CD4-positive, alpha-beta T cell treated with Interferon alpha-2 for 1 hour (primary cell): ENCODE results near the gene BMP6.
"Not testable (repeated sequence)": the region's sequence is repeated elsewhere in the genome, so short reads cannot be mapped to it uniquely, and the experiment has no call there.

Experiments
- DNase-seq, 2 donors: peaks; one replicate each; pipeline ENCODE4 v3.0.0-alpha.2; 2020 to 2022

The BMP6 gene

DNA sequence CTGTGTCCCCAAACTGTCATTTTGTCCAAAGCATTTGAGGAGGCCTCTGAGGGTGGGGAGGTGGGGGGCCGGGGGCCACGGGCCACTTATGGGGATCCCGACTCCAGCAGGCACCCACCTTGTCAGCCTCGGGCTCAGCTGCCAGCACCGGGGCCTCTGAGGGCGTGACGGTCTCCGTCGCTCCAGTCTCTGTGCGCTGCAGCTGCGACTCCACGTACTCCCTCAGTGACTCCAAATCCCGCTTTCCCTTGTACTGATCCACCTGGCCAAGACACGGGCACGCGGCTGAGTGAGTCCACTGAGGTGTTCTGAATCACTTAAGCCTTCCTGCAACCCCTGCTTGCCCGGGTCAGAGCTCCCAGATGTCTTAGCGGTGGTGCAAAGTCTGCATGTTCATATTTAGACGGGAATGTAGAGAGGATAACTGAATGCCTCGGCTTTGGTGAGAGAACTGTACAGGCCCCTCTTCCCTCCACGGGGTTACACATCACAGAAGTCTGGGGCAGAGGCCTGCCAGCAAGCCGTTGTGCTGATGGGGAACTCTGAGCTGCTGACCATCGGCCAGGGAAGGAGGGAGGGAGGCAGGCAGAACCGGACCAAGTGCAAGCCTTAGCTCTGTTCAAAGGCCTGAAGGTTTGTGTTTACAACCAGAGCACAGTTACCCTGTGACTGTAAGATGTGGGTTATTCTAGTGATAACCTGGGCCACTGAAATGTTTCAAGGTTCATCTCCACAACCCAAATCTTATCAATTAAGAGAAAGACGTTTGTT lies 162.9 kb downstream of the BMP6 start:
- no peak for DNase-seq

DNA sequence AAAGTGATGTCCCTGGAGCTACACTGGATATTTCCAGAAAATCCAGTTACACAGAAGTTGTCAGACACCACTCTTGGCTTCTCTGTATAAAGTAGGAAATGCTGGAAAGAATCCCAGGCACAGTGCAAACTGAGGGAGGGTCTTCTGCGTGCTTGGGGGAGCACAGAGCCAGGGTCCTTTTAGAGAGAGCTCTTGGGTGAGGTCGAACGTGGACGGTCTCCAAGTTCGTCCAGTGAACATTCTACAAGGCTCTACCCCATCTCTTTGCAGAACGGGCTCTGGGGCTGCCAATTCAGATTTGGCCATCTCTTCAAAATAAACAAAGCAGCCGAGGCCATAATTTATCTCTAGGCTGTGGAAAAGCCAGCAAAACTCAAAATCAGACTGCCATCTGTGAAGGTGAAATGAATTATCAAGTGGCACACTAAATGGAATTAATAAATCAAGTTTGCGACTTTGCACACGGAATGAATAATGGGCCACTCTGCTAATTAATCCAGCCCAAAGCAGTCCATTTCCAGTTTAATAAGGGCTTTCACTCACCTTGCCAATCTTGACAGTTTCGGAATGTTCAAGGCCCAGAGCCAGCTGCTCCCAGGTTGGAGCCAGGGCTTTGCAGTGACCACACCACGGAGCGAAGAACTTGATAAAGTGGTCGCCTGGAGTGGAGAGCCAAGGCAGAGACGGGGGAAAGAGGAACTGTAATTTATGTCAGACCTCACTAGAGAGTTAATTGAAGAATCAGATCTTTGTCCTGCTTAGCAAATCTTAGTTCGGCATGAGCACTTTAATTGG lies 165.4 kb downstream of the BMP6 start:
- DNase-seq: no peak

DNA sequence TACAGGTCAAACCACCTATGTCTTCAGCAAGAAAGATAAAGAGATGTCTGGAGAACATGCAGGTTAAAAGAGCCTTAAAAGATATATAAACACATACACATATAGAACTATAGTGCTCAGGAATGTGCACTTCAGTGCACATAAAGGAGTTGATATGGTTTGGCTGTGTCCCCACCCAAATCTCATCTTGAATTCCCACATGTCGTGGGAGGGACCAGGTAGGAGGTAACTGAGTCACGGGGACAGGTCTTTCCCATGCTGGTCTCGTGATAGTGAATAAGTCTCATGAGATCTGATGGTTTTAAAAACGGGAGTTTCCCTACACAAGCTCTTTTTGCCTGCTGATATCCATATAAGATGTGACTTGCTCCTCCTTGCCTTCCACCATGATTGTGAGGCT lies 166.5 kb downstream of the BMP6 start:
- DNase-seq: not testable (repeated sequence)

DNA sequence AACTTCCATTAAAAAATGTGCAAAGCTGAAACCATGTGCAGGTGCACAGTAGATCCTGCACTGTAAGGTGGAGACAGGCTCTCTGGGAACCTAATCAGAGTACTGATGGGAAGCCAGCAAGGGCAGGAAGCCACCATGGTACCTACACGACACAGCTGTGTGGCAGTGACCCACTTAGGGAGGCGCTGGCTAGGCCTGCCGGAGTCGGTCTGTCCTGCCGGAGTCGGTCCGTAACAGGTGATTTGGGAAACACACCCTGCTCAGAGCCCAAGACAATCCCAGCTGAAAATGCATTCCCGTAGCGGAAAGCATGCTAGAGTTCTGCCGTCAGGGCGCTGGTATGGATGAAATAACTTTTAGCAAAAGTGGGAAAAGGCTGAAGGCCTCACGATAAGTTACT lies 167.4 kb downstream of the BMP6 start:
- no peak for DNase-seq

DNA sequence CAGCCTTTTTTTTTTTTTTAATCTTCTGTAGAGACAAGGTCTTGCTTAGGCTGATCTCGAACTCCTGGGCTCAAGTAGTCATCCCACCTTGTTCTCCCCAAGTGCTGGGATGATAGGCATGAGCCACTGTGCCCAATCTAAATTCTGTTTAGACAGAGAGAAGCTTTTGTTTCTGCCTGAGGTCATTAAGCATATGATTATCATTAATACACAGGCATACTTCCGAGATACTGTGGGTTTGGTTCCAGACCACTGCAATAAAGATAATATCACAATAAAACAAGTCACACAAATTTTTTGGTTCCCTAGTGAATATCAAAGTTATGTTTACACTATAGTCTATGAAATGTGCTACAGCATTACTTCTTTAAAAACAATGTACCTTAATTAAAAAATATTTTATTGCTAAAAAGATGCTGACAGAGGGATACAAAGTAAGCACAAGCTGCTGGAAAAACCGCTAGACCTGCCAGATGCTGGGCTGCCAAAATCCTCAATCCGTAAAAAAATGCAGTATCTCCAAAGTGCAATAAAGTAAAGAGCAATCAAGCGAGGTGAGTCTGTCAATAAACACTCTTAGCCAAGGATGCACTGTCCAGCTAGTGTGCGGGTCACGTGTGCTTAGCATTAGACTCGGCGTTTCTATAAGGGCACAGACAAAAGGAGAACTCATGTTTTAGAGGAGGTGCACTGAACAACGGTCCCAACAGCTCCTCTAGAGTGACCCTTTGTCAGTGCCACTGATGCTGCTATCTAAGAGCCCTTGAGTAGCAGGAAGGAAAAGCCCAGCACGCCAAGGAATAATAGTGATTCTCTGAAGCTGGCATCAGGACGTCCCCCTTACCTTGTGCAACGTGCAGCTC lies 168.6 kb downstream of the BMP6 start:
- DNase-seq: no peak

DNA sequence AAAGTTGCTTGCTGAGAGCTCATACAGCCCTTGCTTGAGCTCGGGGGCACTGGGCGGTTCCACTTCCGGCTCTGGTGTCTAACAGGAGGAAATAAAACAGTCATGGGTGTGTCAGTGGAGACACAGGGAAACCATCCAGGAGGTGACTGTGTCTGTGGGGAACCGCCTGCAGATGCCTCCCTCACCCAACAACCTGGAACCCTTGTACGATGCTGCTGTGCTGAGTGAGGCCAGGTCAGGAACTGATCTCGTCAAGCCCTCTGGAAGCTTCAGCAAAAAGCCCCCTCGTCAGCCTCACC lies 169.2 kb downstream of the BMP6 start:
- DNase-seq: no peak

DNA sequence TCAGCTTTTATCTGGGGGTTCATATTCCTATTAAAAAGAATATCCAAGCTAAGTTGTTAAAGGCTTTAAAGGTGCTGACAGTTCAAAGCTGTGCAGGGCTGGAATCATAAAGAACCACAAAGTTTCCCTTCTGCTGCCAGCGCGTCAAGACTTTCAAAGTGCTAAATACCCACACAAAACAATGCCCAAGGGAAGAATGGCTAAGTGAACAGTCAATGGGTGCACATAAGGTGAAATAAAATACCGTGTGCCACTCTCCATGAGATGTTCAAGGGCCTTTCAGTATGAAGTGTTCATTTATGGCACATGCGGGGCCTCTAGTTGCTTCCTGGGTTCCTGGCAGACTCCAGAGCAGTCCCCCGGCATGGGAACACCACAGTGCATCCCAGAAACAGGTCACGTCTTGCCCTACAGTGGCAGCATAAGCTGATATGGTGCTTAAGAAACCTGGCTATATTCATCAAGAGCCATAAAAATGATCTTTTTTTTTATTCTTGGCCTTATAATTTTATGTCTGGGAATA lies 170.6 kb downstream of the BMP6 start:
- no peak for DNase-seq

DNA sequence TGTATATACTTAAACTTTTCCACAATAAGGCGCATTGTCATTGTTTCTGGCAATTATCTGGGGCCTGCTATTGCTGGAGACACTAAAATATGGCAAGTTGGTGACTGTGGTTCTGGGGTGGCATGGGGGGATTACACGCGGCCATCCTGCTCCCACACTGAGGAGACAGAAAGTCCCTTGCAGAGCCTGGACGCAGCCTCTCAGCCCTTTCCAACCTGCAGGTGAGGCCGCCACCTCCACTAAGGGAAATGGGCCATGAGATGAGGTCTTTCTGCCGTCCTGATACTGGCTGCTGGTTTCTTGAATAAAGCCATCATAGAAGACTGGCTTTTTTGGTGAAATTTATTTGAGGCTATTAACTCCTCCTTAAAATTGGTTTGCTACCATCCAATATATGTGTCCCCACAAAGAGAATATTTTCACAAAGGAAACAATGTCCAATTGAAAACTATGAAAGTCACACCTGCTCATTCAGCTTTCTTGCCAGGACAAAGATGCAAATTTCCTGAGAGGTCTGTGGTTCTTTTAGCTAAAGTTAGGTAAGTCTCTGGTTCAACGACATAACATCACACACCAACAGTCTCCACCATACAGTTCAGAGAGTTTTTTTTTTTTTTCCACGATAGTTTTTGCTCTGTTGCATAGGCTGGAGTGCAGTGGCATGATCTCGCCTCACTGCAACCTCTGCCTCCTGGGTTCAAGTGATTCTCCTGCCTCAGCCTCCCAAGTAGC lies 171.7 kb downstream of the BMP6 start:
- DNase-seq: no peak

DNA sequence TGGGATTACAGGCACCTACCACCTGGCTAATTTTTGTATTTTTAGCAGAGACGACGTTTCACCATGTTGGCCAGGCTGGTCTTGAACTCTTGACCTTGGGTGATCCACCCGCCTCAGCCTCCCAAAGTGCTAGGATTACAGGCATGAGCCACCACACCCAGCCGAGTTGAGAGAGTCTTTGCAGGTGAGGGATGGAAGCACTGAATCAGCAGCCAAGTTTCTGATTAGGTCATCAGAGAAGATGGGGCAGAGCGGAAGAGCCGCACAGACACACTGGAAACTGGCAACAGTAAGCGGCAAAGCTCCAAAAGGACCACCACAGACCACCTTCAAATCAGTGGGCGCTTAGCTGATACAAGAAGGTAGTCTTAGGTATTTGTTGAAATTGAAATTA lies 172.3 kb downstream of the BMP6 start:
- not testable (repeated sequence) for DNase-seq

DNA sequence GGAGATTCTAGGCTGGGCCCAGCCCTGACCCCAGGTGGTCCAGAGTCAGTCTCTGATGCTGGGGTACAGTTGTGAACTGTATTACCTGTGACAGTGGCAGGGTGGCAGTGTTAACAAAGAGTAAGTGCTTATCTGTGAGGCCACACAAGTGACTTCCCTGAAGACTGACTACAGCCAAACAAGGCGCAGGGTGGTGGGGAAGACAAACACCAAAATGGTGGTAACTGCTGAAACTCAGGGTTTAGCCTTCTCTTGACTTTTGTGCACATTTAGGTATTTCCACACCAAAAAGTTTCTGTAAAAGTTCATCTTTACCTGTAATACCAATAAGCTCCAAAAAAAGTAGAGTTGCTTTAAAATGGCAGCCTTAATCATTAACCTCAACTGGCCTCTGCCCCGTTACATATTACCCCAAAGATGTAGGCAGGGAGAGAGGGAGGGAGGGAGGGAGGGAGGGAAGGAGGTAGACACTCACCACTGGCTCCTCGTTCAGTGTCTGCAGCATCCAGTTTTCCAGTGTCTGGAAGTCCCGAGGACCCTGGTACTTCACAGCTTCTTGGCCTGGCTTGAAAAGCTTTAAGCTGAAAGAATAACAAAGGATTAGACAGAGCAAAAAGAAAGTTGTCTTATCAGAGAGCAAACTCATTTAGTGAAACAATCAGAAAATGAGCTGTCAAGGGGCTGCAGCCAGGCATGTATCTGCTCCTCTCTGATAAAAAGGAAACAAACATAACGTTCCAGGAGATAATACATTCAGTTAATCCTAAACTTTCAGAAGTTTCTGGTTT lies 173.4 kb downstream of the BMP6 start:
- peak in 1 of 2 donors; percentile 7 for DNase-seq

DNA sequence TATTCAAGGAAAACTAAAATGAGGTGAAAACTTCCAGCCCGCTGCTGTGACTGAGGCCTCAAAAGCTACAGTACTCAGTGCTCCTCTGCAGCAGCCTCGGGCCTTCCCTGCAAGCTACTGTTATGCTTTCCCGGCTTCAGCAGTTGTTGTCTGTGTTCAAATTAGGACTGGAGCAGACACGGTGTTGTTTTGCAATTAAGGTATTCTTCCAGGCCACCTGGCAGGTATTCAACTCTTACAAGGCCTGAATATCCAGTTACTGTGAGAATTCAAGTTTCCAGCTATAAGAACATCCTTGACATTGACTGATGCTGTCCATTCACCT lies 174.0 kb downstream of the BMP6 start:
- no peak for DNase-seq

DNA sequence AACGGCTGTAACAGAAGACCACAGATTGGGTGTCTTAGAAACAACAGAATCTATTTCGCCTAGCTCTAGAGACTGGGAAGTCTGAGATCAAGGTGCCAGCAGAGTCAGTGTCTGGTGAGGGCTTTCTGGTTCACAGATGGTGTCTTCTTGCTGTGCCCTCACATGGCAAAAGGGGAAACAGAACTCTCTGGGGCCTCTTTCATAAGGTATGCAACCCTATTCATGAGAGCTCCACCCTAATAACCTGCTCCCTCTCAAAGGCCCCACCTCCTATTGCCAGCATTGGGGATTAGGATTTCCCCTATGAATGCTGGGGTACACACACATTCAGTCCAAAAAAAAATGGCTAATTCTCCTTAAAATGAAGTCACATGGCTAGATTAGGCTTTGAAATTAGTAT lies 174.7 kb downstream of the BMP6 start:
- DNase-seq: no peak

DNA sequence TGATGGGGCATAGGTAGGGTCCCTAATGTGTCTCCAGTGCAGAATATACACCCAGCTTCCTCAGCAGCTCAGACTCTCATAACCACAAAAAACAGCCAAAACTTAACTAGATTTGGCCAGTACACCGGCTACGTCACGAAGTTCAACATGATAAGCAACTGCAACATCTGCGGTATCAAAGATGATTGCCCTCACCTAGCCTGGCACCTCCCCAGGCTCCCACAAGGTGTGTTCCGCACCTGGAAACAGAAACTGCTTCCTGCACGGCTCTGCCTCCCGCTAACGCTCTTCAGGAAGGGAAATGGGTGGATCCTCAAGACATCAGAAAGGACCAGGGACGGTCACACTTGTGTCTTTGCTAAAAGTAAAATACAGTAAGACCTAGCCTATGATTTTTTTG lies 175.2 kb downstream of the BMP6 start:
- no peak for DNase-seq

DNA sequence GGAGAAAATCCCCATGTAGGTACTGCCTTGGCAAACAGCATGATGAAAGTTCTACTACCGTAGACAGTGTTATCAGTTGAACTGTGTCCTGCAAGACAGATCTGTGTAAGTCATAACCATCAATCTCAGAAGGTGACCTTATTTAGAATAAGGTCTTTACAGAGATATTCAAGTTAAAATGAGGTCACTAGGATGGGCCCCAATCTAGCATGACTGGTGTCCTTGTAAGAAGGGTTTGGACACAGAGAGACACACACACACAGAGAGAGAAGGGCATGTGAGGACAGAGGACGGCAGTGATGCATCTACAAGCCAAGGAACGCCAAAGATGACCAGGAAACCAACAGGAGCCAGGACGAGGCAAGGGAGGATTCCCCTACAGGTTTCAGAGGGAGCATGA lies 175.9 kb downstream of the BMP6 start:
- DNase-seq: no peak

DNA sequence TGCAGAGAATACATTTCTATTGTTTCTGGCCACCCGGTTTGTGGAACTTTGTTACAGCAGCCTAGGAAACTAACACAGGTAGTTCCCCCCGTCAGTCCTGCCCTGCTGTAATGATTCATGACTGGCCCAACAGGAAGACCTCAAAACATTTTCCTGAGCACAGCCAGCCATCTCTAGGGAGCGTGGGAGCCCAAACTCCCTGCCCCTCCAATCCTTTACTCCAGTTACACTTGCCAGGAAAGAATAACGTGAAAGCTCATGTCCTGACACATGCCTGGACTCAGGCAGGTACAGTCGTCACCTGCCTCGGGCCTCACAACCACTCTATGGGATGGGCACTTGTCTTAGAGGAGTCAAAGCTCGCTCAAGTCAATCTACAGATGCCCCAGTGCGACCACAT lies 176.3 kb downstream of the BMP6 start:
- DNase-seq: no peak

DNA sequence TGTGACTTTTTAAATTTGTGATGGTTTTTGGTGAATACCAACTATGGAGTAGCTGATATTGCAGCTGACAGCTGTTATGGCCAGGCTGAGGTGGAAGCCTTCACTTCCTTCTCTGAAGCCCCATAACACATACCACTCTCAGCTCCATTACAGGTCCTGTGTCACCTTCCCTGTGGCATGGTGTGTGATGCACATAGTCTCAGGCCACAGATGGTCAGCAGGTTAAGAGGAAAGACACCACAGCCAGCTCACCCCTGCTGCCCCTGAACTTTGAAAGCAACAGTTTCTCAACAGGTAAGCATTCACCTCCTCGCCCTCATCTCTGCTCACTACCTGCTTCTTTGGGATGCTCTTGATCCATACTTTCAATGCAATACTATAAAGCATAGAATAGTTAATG lies 177.0 kb downstream of the BMP6 start:
- DNase-seq: no peak

DNA sequence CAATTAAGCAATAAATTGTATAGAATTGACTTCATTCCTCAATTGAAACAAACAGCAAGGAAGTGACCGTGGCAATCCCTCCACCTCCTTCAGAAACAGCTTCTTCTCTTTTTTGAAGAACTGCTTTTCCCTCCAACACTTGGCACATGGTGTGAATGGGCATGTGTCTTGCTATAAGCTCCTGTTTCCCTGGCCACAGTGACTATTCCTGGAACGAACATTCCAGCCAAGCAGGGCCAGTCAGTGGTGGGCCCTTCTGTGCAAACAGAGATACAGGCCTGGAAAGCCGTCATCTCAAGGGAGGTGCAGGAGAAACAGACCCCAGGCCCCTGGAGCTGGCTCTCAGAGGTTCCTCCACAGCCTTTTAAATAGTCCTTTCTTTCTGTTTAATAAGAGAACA lies 177.8 kb downstream of the BMP6 start:
- no peak for DNase-seq

DNA sequence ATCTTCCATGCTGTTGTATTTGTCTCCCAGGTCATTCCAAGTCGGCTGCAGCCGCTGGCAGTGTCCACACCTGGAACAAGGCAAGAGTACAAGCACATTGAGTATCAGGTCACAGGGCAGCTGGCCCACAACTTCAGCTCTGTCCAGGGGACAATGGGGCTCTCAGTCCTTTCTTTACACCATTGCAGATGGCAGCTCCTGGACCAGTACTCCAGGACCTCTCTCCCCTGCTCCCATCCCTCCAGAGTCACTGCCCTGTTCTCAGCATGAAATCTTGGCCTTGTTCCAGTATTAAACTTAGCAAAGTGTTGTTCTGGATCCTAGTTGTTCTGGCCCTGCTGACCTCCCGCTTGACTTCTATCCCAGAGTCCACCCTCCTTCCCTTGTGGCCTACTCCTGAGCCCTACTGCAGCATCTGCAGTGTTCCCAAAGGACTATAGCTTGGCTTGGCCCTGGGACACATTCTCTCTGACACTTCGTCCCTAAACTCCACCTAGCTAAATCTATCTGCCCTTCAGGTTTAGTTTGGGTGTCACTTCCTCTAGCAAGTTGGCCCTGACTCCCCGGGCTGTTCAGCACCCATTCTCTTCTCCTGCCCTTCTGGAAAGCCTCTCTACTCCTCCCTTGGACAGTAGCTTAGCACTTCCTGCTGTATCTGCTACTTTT lies 178.9 kb downstream of the BMP6 start:
- no peak for DNase-seq

DNA sequence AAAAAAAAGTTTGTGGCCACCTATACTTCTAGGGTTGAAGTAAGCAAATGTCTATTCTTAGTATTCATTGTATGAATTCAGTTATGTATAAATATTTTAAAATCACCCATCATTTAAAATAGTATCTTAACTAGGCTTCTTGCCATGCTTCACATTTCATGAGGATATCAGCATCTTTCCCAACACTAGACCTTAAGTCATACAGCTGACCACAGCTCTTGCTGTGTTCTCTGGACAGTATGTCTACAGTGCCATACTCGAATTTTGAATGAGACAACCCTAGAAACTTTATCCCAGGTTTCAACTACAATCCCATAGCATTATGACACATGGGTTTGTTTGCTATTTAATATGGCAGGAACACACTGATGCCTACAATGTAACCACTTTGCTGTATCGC lies 179.5 kb downstream of the BMP6 start:
- no peak for DNase-seq

DNA sequence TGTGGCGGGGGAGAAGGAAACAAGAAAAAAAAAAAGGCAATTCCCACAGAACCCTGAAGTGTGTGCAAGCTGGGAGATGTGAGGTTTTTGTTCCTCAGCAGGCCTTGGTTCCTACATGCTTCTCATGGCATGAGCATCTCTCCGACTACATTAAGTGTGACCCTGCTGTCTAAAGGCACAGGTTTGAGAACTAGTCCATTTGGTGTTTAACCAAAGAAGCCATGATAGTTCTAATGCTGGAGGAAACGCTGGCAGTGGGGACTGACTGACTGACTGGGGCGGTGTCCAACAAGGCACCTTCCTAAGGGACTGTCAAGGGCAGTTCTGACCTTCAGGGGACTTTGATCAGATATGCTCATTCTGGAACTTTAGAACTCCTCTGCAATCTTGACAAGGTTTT lies 180.8 kb downstream of the BMP6 start:
- no peak for DNase-seq

DNA sequence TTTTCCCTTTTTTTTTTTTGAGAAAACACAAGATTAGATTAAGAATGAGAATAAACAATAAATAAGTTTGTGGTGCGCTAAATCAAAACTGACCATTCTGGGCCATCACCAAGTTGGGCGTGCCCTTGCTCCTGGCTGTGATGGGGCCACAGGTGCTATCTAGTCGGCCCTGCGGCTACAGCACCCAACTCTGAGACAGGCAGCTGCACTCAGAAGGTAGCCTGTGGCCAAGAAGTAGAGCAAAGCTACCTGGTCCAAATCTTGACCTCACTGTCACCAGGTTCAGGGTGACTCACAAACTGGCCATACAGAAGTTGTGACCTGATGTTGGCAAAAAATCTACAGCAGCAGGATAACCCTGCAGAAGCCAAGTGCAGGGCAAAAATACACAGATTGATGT lies 181.3 kb downstream of the BMP6 start:
- no peak for DNase-seq
